ENCODE measurements around the gene MACF1. TPM values are rescaled to one million over a fixed set of nuclear protein-coding genes. Genes with fewer than 3 reads are reported as not detected.
A peak's percentile ranks its signal among the peaks of the same experiment; 100 is the strongest.

Gene MACF1
- total RNA-seq, 2 donors from 2014 or later: 154 to 355 TPM

- no peaks in the 10 kb centered on the region for H3K9me3 ChIP-seq
- no peak overlapping the region for H3K4me3 ChIP-seq
- 11% methylated on average over 2 of the region's 2 CpGs for WGBS
- H3K36me3 ChIP-seq: no peaks in the 10 kb centered on the region
- TF ChIP-seq POLR2AphosphoS5 (IDR thresholded peaks at IDR 0.05): peak; percentile 88
- TF ChIP-seq CTCF (IDR thresholded peaks at IDR 0.05): peak in 3 of 4 experiments; percentile 44 to 72 (median 55)
- no peak for TF ChIP-seq POLR2A (IDR thresholded peaks at IDR 0.05)
- DNase-seq (ENCODE audit: low spot score): peak; percentile 77
- H3K27me3 ChIP-seq (replicated peaks; ENCODE audit: insufficient read depth): no peaks in the 10 kb centered on the region
- intact Hi-C loops (cut with DNase I): no loop called here
- no peak overlapping the region for H3K27ac ChIP-seq
- H3K4me1 ChIP-seq (replicated peaks): no peaks in the 10 kb centered on the region
Observed at GRCh38 chr1:39378377-39378776, 173.9 kb downstream of the MACF1 start.

- Histone ChIP-seq H3K4me3 (no peak overlapping the region), H3K9me3 (no peaks in the 10 kb centered on the region), H3K27me3 (replicated peaks; ENCODE audit: insufficient read depth) (no peaks in the 10 kb centered on the region), H3K27ac (no peak overlapping the region), H3K36me3 (no peaks in the 10 kb centered on the region), H3K4me1 (replicated peaks) (no peaks in the 10 kb centered on the region)
- intact Hi-C loops (cut with DNase I): no loop called here
- TF ChIP-seq POLR2AphosphoS5 (IDR thresholded peaks at IDR 0.05) (no peak), POLR2A (IDR thresholded peaks at IDR 0.05) (no peak), CTCF (IDR thresholded peaks at IDR 0.05) (no peak)
- no peak for DNase-seq (ENCODE audit: low spot score)
- 58% methylated on average over 2 of the region's 2 CpGs for WGBS
Observed at GRCh38 chr1:39379187-39379586, 174.7 kb downstream of the MACF1 start.

- Histone ChIP-seq H3K4me3 (no peak overlapping the region), H3K27ac (no peak overlapping the region), H3K9me3 (no peaks in the 10 kb centered on the region), H3K27me3 (replicated peaks; ENCODE audit: insufficient read depth) (no peaks in the 10 kb centered on the region), H3K4me1 (replicated peaks) (no peaks in the 10 kb centered on the region), H3K36me3 (no peaks in the 10 kb centered on the region)
- DNase-seq (ENCODE audit: low spot score): no peak
- TF ChIP-seq CTCF (IDR thresholded peaks at IDR 0.05) (no peak), POLR2A (IDR thresholded peaks at IDR 0.05) (no peak), POLR2AphosphoS5 (IDR thresholded peaks at IDR 0.05) (no peak)
- intact Hi-C loops (cut with DNase I): loop anchor here (10.0 kb wide), 1 partner anchor 275 kb away; no protein-coding TSS in a partner anchor
Observed at GRCh38 chr1:39380036-39380435, 175.5 kb downstream of the MACF1 start.

GRCh38 chr1:39381839-39382238 is 177.3 kb downstream of the MACF1 start:
- H3K27me3 ChIP-seq (replicated peaks; ENCODE audit: insufficient read depth): no peaks in the 10 kb centered on the region
- H3K36me3 ChIP-seq: no peaks in the 10 kb centered on the region
- 84% methylated on average over 5 of the region's 5 CpGs for WGBS
- no peaks in the 10 kb centered on the region for H3K4me1 ChIP-seq (replicated peaks)
- no peaks in the 10 kb centered on the region for H3K9me3 ChIP-seq
- no peak overlapping the region for H3K4me3 ChIP-seq
- H3K27ac ChIP-seq: no peak overlapping the region
- DNase-seq (ENCODE audit: low spot score): no peak
- no peak for TF ChIP-seq POLR2AphosphoS5 (IDR thresholded peaks at IDR 0.05)
- no peak for TF ChIP-seq POLR2A (IDR thresholded peaks at IDR 0.05)
- no peak for TF ChIP-seq CTCF (IDR thresholded peaks at IDR 0.05)
- intact Hi-C loops (cut with DNase I): loop anchor here (10.0 kb wide), 1 partner anchor 277 kb away; no protein-coding TSS in a partner anchor

GRCh38 chr1:39384305-39384704 is 179.8 kb downstream of the MACF1 start:
- no peak for TF ChIP-seq POLR2AphosphoS5 (IDR thresholded peaks at IDR 0.05)
- no peak for TF ChIP-seq POLR2A (IDR thresholded peaks at IDR 0.05)
- TF ChIP-seq CTCF (IDR thresholded peaks at IDR 0.05): no peak
- H3K9me3 ChIP-seq: no peaks in the 10 kb centered on the region
- no peak for DNase-seq (ENCODE audit: low spot score)
- intact Hi-C loops (cut with DNase I): loop anchor here (10.0 kb wide), 1 partner anchor 280 kb away; no protein-coding TSS in a partner anchor
- H3K4me3 ChIP-seq: no peak overlapping the region
- H3K27me3 ChIP-seq (replicated peaks; ENCODE audit: insufficient read depth): no peaks in the 10 kb centered on the region
- no peaks in the 10 kb centered on the region for H3K4me1 ChIP-seq (replicated peaks)
- H3K36me3 ChIP-seq: no peaks in the 10 kb centered on the region
- no peak overlapping the region for H3K27ac ChIP-seq
- WGBS: 68% methylated on average over 2 of the region's 2 CpGs

Data from prostate gland (tissue), 2 donors.